ENCODE results near the gene STRADA. TPM values are rescaled to one million over a fixed set of nuclear protein-coding genes. Genes with fewer than 3 reads are reported as not detected.

Gene STRADA
- total and polyA plus RNA-seq, 2 experiments from 2014 or later: 18.0 to 28.8 TPM

- TF ChIP-seq ZNF462 (CRISPR knock-in tag; IDR thresholded peaks at IDR 0.05): no peak
- no peak for TF ChIP-seq STAT1 (IDR thresholded peaks at IDR 0.05; ENCODE audit: unreplicated experiment)
- TF ChIP-seq ZNF331 (CRISPR knock-in tag; IDR thresholded peaks at IDR 0.05; ENCODE audit: low read depth): no peak
- no peak for TF ChIP-seq JUNB (IDR thresholded peaks at IDR 0.05; ENCODE audit: unreplicated experiment)
- no peak for TF ChIP-seq CTCF (conservative IDR thresholded peaks at IDR 0.05; ENCODE audit: low read depth in 2 of 2)
- no peak for TF ChIP-seq REST (IDR thresholded peaks at IDR 0.05; ENCODE audit: unreplicated experiment)
- no peak for TF ChIP-seq ETS1 (IDR thresholded peaks at IDR 0.05)
These were observed 39.3 kb upstream of the STRADA start (continued) for GRCh38 chr17:63780928-63781327.
